SK-N-MC (cell line): ENCODE results near the gene COL27A1.

Source experiments
- DNase-seq: peaks from one replicate; pipeline ENCODE4 v3.0.0-alpha.2; 2011; ENCODE audit warnings: low read depth, low spot score
- H3K27ac ChIP-seq: fragments of 200-600 bp; sonication (generic); 2 replicates; pipeline ENCODE4 v1.5.1; 2016; ENCODE audit warnings: mixed run types
- H3K36me3 ChIP-seq: fragments of 200-600 bp; sonication (generic); 2 replicates; pipeline ENCODE4 v1.6.1; 2017; ENCODE audit warnings: antibody characterized with exemption, low read length, mixed read lengths; ENCODE audit not compliant: insufficient read depth
- H3K4me3 ChIP-seq: fragments of 200-600 bp; sonication (generic); 2 replicates; pipeline ENCODE4 v1.5.1; 2016
- H3K9ac ChIP-seq: fragments of 200-600 bp; sonication (generic); 2 replicates; pipeline ENCODE4 v1.8.0; 2017; ENCODE audit warnings: mixed run types, mixed read lengths; ENCODE audit not compliant: insufficient read length
- H3K9me3 ChIP-seq: fragments of 200-600 bp; sonication (generic); 2 replicates; pipeline ENCODE4 v1.6.1; 2017; ENCODE audit warnings: low read depth, mild to moderate bottlenecking, antibody characterized with exemption, low read length, moderate library complexity, mixed read lengths
- EZH2 ChIP-seq: fragments of 200-600 bp; sonication (generic); IDR thresholded peaks from one replicate; pipeline ENCODE4 v1.6.1; 2017; ENCODE audit warnings: antibody characterized with exemption
- FOXP2 ChIP-seq: optimal IDR thresholded peaks from 2 replicates; pipeline ENCODE3; 2011; ENCODE audit warnings: mild to moderate bottlenecking, moderate library complexity; ENCODE audit not compliant: insufficient read depth; ENCODE audit errors: extremely low read length, control extremely low read depth
- POLR2AphosphoS5 ChIP-seq: IDR thresholded peaks from 2 replicates; pipeline ENCODE4 v1.6.1; 2012; ENCODE audit warnings: mild to moderate bottlenecking, low read depth, low read length, borderline replicate concordance

The COL27A1 gene

DNA sequence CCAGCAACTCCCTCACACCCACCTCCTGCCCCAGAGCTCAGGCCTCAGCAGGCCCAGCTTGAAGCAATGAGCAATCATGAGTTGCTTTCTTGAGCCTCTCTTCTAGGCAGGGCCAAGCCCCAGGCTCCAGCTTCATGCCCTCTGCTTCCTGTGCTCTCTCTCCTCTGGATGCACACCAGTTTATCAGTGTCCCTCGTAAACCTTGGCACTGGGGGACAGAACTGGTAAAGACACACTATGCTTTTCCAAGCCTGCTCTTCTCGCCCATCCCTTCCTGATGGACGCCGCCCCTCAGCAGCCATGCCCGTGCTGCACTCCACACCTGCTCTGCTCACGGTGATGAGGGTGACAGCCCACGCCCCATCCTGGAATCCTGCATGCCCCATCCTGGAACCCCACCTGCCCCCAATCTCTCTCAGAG is 118.1 kb downstream of the COL27A1 start:
- no peak for DNase-seq
- no peaks in the 10 kb centered on the region for H3K36me3 ChIP-seq
- H3K27ac ChIP-seq: no peak overlapping the region

DNA sequence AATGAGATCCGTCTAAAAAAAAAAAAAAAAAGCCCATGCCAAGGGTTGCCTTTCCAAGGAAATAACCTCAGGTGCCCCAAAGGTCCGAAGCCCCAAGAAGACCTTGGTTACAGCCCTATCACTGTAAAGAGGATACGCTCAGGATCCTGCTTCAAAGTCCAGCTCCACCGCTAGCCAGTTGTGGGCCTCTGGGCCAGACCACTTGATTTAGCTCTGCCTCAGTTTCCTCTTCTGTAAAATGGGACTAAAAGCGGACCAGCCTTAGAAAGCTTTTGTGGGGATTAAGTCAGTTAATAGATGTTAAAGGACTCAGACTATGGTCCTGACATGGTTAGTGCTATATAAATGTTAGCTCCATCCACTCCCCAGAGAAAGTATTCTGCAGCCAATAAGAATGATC is 118.9 kb downstream of the COL27A1 start:
- Histone ChIP-seq H3K4me3 (no peak overlapping the region), H3K9me3 (no peaks in the 10 kb centered on the region), H3K9ac (no peak overlapping the region), H3K36me3 (no peaks in the 10 kb centered on the region), H3K27ac (no peak overlapping the region)
- TF ChIP-seq EZH2 (no peak), FOXP2 (no peak), POLR2AphosphoS5 (no peak)
- DNase-seq: no peak

More for the DNA sequence above, 118.1 kb downstream of the COL27A1 start:
- no peak overlapping the region for H3K4me3 ChIP-seq
- H3K9me3 ChIP-seq: no peaks in the 10 kb centered on the region
- H3K9ac ChIP-seq: no peak overlapping the region
- TF ChIP-seq EZH2 (no peak), FOXP2 (no peak), POLR2AphosphoS5 (no peak)

DNA sequence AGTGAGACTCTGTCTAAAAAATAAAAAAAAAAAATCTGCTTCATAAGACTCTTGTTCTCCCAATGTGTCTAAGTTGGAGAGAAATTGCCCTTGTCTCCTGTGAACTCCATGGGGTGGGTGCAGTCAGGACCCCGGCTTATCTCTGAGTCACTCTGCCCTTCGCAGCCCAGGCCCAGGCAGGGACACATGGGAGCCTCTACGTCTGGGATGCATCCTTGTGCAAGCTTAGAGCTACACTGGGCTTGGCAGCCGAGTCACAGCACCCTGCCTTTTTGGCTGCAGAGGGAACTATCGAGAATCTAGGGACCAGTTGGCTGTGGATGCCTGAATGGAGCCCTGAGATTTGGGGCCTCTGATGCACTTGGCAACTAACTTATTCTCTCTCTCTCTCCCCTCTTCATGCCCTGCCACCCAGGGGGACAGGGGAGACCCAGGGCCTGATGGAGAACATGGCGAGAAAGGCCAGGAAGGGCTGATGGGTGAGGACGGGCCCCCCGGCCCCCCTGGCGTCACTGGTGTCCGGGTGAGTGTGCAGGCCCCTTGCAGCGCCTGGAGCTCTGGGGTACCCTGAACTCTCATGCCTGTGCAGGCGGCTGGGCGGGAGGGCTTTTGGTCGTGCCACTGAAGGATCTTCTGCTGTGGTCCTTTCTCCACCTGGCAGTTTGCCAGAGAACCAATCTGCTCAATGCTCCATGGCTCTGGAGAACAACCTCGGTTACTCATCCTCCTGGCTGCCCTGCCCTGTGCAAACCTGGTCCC is 120.1 kb downstream of the COL27A1 start:
- no peak for DNase-seq
- Histone ChIP-seq H3K9me3 (no peaks in the 10 kb centered on the region), H3K9ac (no peak overlapping the region), H3K4me3 (no peak overlapping the region), H3K27ac (no peak overlapping the region), H3K36me3 (no peaks in the 10 kb centered on the region)
- no peak for TF ChIP-seq FOXP2
- no peak for TF ChIP-seq POLR2AphosphoS5
- TF ChIP-seq EZH2: no peak

DNA sequence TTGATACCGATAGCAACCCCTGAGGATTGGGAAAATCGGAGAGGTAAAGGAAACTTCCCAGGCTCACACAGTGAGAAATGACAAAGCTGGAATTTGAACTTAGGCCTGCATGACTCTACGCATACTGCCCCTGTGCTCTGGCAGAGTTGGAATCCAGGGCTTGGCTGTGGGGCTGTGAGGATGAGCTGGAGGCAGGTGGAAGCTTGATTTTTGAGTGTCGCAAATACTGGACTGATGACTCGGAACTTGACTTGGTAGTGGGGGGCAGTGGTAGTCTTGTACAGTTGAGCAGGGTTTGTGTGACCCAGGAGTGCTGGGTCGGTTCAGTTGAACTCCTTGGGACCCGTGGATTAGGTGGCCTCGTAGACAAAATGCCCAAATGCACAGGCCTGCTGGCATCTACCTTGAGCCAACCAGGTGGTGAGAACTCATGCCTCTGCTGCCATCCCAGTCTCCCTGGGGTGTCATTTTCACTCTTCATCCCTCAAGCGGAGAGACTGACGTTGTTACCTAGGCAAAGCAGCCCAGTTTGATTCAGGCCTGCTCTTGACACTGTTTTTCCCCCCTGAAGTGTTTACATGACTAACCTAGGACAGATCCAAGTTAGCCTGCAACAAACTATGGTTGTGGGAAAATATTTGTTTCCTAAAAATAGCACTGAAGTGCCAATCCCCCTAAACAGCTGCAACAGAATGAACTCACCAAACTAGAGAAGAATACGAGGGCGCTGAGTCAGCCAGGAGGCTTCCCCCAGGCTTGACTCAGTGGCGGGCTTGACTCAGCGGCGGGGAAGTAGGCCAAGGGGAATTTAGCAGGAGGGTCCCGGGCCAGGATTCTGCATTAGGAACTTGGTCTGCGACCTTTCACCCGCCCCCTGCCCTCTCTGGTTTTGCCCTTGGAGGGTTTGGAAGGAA is 121.8 kb downstream of the COL27A1 start:
- no peak overlapping the region for H3K27ac ChIP-seq
- TF ChIP-seq FOXP2 (no peak), POLR2AphosphoS5 (no peak), EZH2 (no peak)

DNA sequence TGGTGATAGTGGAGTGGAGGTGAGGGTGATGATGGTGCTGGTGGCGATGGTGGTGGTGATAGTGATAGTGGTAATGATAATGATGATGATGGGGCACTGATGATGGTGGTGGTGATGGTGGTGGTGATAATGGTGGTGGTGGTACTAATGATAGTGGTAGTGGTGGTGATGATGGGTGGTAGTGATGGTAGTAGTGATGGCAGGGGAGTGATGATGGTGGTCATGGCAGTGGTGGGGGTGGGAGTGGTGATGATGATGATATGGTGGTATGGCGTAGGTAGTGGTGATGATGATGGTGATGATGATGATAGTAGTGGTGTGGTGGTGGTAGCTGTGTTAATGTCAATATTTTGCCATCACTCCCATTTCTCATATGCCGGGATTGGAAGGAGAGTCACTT is 123.0 kb downstream of the COL27A1 start:
- no peaks in the 10 kb centered on the region for H3K36me3 ChIP-seq
- no peak for DNase-seq
- no peak overlapping the region for H3K27ac ChIP-seq
- H3K4me3 ChIP-seq: no peak overlapping the region
- TF ChIP-seq FOXP2 (no peak), POLR2AphosphoS5 (no peak), EZH2 (no peak)
- no peaks in the 10 kb centered on the region for H3K9me3 ChIP-seq
- no peak overlapping the region for H3K9ac ChIP-seq

More for the DNA sequence above, 121.8 kb downstream of the COL27A1 start:
- Histone ChIP-seq H3K9me3 (no peaks in the 10 kb centered on the region), H3K9ac (no peak overlapping the region), H3K4me3 (no peak overlapping the region), H3K36me3 (no peaks in the 10 kb centered on the region)
- DNase-seq: no peak

DNA sequence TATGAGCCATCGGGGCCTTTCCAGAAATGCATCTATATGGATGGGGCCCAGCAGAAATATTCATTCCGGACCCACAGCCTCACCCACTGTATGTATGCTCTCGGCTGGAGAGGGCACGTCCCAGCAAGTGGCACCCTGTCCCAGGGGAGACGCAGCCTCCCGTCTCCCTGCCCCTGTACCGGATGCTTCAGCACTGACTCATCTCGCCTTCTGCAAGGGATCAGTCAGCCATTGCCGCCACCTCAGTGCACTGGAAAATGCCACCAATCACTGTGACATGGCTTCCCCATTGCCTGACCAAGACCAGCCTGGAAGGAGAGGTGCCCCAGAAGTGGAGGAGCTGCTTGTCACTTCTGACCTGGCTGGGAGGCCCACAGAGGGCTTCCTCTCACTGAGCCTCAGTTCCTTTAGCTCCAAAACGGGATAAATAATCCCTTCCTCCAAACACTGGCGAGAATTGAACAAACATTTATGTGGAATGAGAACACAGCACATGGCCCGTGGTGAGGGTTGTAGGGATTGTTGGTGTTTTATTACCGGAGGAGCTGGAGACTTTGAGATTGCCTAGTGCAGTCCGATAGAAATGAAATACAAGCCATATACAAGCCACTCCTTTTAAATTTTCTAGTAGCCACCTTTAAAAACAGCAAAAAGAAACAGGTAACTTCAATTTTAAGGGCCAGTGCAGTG is 123.7 kb downstream of the COL27A1 start:
- H3K4me3 ChIP-seq: no peak overlapping the region
- TF ChIP-seq POLR2AphosphoS5 (no peak), FOXP2 (no peak), EZH2 (no peak)
- H3K9me3 ChIP-seq: no peaks in the 10 kb centered on the region
- H3K9ac ChIP-seq: no peak overlapping the region
- H3K27ac ChIP-seq: no peak overlapping the region
- no peak for DNase-seq
- no peaks in the 10 kb centered on the region for H3K36me3 ChIP-seq

DNA sequence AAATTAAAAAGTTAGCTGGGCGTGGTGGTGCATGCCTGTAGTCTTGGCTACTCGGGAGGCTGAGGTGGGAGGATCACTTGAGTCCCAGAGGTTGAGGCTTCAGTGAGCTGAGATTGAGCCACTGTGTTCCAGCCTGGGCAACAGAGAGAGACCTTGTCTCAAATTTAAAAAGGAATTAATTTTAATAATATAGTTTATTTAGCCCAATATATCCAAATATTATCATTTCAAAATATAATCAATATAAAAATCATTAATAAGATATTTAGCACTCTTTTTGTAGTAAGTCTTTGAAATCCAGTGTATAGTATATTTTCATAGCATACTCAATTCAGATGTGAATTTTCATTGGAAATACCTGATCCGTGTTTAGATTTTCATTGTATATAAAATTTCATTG is 124.4 kb downstream of the COL27A1 start:
- no peak overlapping the region for H3K4me3 ChIP-seq
- H3K9ac ChIP-seq: no peak overlapping the region
- H3K9me3 ChIP-seq: no peaks in the 10 kb centered on the region
- DNase-seq: no peak
- peaks cover 2% of the 10 kb centered on the region; the same call in 1 of the 2 replicates for H3K36me3 ChIP-seq
- H3K27ac ChIP-seq: no peak overlapping the region
- TF ChIP-seq EZH2: no peak
- no peak for TF ChIP-seq FOXP2
- no peak for TF ChIP-seq POLR2AphosphoS5

DNA sequence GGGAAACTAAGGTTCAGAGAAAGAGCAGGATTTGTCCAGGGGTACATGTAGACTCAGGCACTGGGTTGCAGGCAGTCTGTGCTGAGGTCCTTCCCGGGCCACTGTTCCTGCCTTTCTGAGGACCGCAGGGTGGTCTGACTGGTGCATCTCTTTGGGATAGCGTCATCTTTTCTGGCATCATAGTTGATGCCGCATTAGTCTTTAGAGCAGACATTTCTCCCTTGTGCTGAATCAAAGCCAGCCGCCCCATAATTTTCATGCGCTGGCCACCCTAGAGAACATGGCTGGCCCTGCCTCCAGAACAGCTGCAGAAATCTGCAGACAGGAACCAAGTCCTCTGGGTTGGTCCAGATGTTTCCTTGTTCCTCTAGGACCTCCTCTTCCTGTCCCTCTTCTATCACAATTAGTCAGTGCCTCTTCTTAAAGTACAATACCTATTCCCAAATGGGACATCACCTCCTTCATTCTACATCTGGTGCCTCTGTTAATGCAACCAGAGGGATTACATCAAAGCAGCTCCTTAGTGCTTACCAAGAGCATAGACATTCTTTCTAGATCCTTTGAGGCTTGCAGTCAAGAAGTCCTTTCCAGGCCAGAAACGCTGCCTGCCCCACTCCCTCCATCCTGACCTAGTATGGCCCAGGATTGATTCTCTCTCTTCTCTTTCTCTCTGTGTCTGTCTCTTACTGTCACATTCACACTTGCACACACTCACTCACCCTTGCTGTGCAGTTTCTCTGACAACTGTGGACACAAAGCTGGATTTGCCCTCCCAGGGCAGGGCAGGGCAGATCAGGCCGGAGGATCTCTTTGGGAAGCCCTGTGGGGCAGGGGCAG is 125.5 kb downstream of the COL27A1 start:
- no peak overlapping the region for H3K4me3 ChIP-seq
- no peak for DNase-seq
- no peak overlapping the region for H3K27ac ChIP-seq
- no peaks in the 10 kb centered on the region for H3K9me3 ChIP-seq
- H3K36me3 ChIP-seq: peaks cover 5% of the 10 kb centered on the region; the same call in 1 of the 2 replicates
- H3K9ac ChIP-seq: no peak overlapping the region
- no peak for TF ChIP-seq POLR2AphosphoS5
- TF ChIP-seq FOXP2: no peak
- no peak for TF ChIP-seq EZH2
